GM23338 (cell line): ENCODE results near the gene NCF1.
"Not testable (repeated sequence)": the region's sequence is repeated elsewhere in the genome, so short reads cannot be mapped to it uniquely, and the experiment has no call there.

Experiments used
- EZH2phosphoT487 ChIP-seq: fragments of 200-600 bp; sonication (generic); IDR thresholded peaks from one replicate; pipeline ENCODE4 v1.8.1; 2018; ENCODE audit warnings: antibody characterized with exemption; ENCODE audit not compliant: unreplicated experiment
- JUNB ChIP-seq: IDR thresholded peaks from one replicate; pipeline ENCODE4 v1.6.1; 2016; ENCODE audit warnings: antibody characterized with exemption; ENCODE audit not compliant: unreplicated experiment
- POLR2AphosphoS5 ChIP-seq: IDR thresholded peaks from 2 replicates; pipeline ENCODE4 v1.6.1; 2016; ENCODE audit warnings: antibody characterized with exemption, low read depth
- TF ChIP-seq, protein P1 (sequence below), 2 experiments: fragments of 200-600 bp in 1 of 2; sonication (generic) in 1 of 2; conservative IDR thresholded peaks; 2 replicates each; pipeline versions ENCODE4 v1.5.1 to v1.6.1; 2016 to 2017; ENCODE audit warnings: antibody characterized with exemption in 2 of 2, low read depth in 2 of 2, mild to moderate bottlenecking in 2 of 2, moderate library complexity in 1 of 2

GRCh38 chr7:74830411-74830810 is 56.6 kb downstream of the NCF1 start:
- TF ChIP-seq, protein P1, sequence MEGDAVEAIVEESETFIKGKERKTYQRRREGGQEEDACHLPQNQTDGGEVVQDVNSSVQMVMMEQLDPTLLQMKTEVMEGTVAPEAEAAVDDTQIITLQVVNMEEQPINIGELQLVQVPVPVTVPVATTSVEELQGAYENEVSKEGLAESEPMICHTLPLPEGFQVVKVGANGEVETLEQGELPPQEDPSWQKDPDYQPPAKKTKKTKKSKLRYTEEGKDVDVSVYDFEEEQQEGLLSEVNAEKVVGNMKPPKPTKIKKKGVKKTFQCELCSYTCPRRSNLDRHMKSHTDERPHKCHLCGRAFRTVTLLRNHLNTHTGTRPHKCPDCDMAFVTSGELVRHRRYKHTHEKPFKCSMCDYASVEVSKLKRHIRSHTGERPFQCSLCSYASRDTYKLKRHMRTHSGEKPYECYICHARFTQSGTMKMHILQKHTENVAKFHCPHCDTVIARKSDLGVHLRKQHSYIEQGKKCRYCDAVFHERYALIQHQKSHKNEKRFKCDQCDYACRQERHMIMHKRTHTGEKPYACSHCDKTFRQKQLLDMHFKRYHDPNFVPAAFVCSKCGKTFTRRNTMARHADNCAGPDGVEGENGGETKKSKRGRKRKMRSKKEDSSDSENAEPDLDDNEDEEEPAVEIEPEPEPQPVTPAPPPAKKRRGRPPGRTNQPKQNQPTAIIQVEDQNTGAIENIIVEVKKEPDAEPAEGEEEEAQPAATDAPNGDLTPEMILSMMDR (conservative IDR thresholded peaks at IDR 0.05; ENCODE audit: low read depth in 2 of 2) = not testable (repeated sequence)
- TF ChIP-seq POLR2AphosphoS5, JUNB, EZH2phosphoT487: not testable (repeated sequence)
